HL-60 (cell line): ENCODE results near the gene ARID3C.

Source experiments
- GABPA ChIP-seq: IDR thresholded peaks from 2 replicates; pipeline ENCODE4 v1.6.1; 2012; ENCODE audit warnings: low read depth
- REST ChIP-seq: IDR thresholded peaks from 2 replicates; pipeline ENCODE4 v1.6.1; 2012; ENCODE audit warnings: low read depth; ENCODE audit not compliant: insufficient replicate concordance
- SPI1 ChIP-seq: IDR thresholded peaks from 2 replicates; pipeline ENCODE4 v1.6.1; 2012; ENCODE audit warnings: low read depth, mild to moderate bottlenecking, borderline replicate concordance
- TF ChIP-seq, protein P1 (sequence below): IDR thresholded peaks from one replicate; pipeline ENCODE4 v1.5.1; 2011; ENCODE audit warnings: low read length, control low read depth, inconsistent platforms; ENCODE audit not compliant: insufficient read depth

DNA sequence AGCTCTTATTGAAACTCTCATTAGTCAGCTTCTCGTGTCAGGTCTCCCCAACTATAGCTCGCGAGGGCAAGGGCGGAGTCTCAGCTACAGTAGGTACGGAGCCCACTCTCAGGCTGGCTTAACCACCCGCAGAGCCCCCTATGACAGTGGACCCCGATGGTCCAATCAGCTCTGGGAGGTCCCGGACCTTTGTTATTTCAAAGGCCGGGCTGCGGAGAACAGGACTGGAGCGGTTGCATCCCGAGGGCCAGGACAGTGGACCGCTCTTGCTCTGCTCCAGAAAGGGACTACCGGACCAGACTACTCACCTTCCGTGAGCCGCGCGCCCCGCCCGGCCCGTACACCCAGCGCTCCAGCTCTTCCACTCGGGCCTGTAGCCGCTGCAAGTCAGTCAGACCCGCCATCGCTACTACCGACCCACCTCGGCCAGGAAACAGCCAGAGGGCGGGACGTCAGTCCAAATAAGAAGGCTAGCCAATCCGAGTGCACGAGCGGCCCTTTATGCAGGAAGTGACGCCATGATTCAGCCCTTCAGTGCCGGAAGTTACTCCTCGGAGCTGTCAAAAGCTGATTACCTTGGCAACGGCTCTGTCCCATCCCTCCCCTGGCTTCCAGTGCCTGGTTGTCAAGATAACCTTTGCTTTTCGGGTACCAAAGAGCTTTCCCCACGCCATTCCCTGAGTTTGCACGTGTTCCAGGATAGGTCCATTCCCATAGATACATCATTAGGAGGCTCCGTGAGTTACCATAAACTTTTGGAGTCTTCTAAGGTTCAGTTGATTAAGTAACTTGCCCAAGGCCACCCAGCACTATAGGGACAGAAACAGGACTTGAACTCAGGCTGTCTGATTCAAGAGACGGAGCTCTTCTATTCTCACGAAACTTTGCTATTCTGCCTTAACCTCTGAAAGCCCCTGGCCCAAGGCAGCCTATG is 8.5 kb downstream of the ARID3C start, which contains the start of gene DCTN3:
- TF ChIP-seq SPI1 = no peak
- peak; percentile 90 for TF ChIP-seq GABPA
- TF ChIP-seq REST = no peak
- TF ChIP-seq, protein P1, sequence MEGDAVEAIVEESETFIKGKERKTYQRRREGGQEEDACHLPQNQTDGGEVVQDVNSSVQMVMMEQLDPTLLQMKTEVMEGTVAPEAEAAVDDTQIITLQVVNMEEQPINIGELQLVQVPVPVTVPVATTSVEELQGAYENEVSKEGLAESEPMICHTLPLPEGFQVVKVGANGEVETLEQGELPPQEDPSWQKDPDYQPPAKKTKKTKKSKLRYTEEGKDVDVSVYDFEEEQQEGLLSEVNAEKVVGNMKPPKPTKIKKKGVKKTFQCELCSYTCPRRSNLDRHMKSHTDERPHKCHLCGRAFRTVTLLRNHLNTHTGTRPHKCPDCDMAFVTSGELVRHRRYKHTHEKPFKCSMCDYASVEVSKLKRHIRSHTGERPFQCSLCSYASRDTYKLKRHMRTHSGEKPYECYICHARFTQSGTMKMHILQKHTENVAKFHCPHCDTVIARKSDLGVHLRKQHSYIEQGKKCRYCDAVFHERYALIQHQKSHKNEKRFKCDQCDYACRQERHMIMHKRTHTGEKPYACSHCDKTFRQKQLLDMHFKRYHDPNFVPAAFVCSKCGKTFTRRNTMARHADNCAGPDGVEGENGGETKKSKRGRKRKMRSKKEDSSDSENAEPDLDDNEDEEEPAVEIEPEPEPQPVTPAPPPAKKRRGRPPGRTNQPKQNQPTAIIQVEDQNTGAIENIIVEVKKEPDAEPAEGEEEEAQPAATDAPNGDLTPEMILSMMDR = no peak
